ENCODE data around the gene AAK1. TPM values are rescaled to one million over a fixed set of nuclear protein-coding genes. Genes with fewer than 3 reads are reported as not detected.

Gene AAK1
- total RNA-seq, 4 donors from 2014 or later = 42.5 to 55.9 (median 51.2) TPM

- no peak for TF ChIP-seq CTCF (IDR thresholded peaks at IDR 0.05; ENCODE audit: low read depth)
Measured at GRCh38 chr2:69462780-69463179, 180.8 kb downstream of the AAK1 start.

- TF ChIP-seq CTCF (IDR thresholded peaks at IDR 0.05; ENCODE audit: low read depth) = no peak
Measured at GRCh38 chr2:69461404-69461803, 182.1 kb downstream of the AAK1 start.

- TF ChIP-seq CTCF (IDR thresholded peaks at IDR 0.05; ENCODE audit: low read depth) = no peak
Measured at GRCh38 chr2:69459936-69460335, 183.6 kb downstream of the AAK1 start.

- TF ChIP-seq CTCF (IDR thresholded peaks at IDR 0.05; ENCODE audit: low read depth) = no peak
Measured at GRCh38 chr2:69456950-69457445, 186.5 kb downstream of the AAK1 start.

GRCh38 chr2:69456154-69456553, 187.4 kb downstream of the AAK1 start:
- TF ChIP-seq CTCF (IDR thresholded peaks at IDR 0.05; ENCODE audit: low read depth) = no peak

- no peak for TF ChIP-seq CTCF (IDR thresholded peaks at IDR 0.05; ENCODE audit: low read depth)
Measured at GRCh38 chr2:69454976-69455375, 188.6 kb downstream of the AAK1 start.

- no peak for TF ChIP-seq CTCF (IDR thresholded peaks at IDR 0.05; ENCODE audit: low read depth)
Measured at GRCh38 chr2:69453475-69454129, 189.9 kb downstream of the AAK1 start.

Data from subcutaneous adipose tissue (tissue), 4 donors.